Measurements from ENCODE around the gene SOX30.

Gene SOX30

DNA sequence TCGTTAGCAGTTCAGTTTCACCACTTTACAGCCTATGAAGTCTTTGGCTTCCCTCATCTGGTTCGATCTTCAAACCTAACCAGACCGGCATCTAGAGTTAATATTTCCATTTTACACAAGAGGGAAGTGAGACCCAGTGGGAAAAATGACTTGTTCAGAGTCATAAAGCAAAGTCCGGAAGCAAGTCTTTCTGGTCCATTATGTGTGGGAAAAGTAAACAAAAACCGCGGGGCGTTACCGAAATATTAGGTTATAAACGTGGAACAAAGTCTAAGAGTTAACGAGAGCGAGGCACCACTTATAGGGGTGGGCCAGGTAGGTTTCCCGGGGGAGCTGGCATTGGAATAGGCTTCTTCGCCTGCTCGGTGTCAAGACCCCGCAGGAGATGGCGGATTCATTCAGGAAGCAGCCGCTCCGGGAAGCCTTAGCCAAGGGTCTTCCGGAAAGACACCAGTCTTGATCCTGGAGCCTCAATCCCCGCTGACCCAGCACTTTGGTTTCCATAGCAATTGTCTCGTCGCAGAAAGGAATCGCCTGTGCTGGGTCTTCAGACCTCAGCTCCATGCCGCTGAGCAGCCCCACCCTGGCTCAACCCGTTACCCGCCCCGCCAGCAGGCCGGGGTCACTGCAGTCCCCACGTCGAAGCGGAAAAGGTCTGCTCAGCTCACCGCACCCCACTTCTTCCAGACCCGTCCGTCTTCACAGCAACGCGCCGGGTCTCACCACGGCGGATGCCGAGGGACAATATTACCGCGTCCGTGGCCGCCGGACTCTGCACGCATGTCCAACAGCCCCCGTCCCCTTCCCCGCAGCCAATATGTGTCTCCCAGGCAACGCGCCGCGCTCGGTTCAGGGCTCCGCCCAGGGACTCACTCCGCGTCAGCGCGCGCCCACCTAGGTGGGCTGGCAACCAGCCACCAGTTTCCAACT is 18.7 kb upstream of the SOX30 start, which contains the start of gene C5orf52:
Gene C5orf52, plus strand, starts transcription at position 872 of the 930 bp plus-strand sequence. CDS start 82 bp downstream, outside the sequence.
- peak within 1 kb of the TSS; percentile 52 for H3K4me3 ChIP-seq (ENCODE audit: low read depth, low read length)
- TF ChIP-seq, protein P1, sequence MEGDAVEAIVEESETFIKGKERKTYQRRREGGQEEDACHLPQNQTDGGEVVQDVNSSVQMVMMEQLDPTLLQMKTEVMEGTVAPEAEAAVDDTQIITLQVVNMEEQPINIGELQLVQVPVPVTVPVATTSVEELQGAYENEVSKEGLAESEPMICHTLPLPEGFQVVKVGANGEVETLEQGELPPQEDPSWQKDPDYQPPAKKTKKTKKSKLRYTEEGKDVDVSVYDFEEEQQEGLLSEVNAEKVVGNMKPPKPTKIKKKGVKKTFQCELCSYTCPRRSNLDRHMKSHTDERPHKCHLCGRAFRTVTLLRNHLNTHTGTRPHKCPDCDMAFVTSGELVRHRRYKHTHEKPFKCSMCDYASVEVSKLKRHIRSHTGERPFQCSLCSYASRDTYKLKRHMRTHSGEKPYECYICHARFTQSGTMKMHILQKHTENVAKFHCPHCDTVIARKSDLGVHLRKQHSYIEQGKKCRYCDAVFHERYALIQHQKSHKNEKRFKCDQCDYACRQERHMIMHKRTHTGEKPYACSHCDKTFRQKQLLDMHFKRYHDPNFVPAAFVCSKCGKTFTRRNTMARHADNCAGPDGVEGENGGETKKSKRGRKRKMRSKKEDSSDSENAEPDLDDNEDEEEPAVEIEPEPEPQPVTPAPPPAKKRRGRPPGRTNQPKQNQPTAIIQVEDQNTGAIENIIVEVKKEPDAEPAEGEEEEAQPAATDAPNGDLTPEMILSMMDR (IDR thresholded peaks at IDR 0.05; ENCODE audit: borderline replicate concordance, insufficient read depth, low read depth, low read length), result no peak

GRCh38 chr5:157669701-157670097 is 17.5 kb upstream of the SOX30 start:
- no peak overlapping the region for H3K4me3 ChIP-seq (ENCODE audit: low read depth, low read length)
- TF ChIP-seq, protein P1 (IDR thresholded peaks at IDR 0.05; ENCODE audit: borderline replicate concordance, insufficient read depth, low read depth, low read length), result no peak

- TF ChIP-seq, protein P1 (IDR thresholded peaks at IDR 0.05; ENCODE audit: borderline replicate concordance, insufficient read depth, low read depth, low read length), result no peak
- no peak overlapping the region for H3K4me3 ChIP-seq (ENCODE audit: low read depth, low read length)
Observed at GRCh38 chr5:157668356-157668755, 16.1 kb upstream of the SOX30 start.

GRCh38 chr5:157665467-157666070 is 13.3 kb upstream of the SOX30 start:
- TF ChIP-seq, protein P1 (IDR thresholded peaks at IDR 0.05; ENCODE audit: borderline replicate concordance, insufficient read depth, low read depth, low read length), result no peak

DNA sequence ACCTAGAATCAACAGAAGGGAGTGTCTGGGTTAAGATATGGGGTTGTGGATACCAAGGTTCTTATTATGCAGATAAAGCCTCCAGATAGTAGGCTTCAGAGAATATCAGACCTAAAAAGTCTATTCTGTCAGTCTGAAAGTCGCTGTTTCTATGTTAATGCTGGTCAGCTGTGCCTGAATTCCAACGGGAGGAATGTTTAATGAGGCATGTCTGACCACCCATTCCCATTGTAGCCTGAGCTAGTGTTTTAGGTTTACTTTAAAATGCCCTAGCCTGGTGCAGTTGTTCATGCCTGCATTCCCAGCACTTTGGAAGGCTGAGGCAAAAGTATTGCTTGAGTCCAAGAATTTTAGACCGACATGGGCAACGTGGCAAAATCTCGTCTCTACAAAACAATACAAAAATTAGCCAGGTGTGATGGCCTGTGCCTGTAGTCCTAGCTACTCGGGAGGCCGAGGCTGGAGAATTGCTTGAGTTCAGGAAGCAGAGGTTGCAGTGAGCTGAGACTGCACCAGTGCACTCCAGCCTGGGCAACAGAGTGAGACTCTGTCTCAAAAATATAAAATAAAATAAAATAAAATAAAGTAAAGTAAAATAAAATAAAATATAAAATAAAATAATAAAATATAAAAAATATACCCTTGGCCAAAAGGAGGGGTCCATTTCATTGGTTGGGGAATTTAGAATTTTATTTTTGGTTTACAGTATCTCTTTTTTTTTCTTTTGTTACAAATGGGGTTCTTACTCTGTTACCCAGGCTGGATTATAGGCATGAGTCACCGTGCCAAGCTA is 7.8 kb upstream of the SOX30 start:
- TF ChIP-seq, protein P1 (IDR thresholded peaks at IDR 0.05; ENCODE audit: borderline replicate concordance, insufficient read depth, low read depth, low read length), result no peak

More at GRCh38 chr5:157665467-157666070, 13.3 kb upstream of the SOX30 start:
- H3K4me3 ChIP-seq (ENCODE audit: low read depth, low read length), result no peak overlapping the region

DNA sequence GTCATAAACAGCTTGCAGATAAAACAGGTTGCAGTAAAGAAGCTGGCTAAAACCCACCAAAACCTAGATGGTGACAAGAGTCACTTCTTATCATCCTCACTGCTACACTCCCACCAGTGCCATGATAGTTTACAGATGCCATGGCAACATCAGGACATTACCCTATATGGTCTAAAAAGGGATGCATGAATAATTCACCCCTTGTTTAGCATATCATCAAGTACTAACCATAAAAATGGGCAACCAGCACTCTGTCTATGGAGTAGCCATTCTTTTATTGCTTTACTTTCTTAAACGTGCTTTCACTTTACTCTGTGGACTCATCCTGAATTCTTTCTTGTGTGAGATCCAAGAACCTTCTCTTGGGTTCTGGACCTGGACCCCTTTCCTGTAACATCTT is 6.7 kb upstream of the SOX30 start:
- no peak overlapping the region for H3K4me3 ChIP-seq (ENCODE audit: low read depth, low read length)
- TF ChIP-seq, protein P1 (IDR thresholded peaks at IDR 0.05; ENCODE audit: borderline replicate concordance, insufficient read depth, low read depth, low read length), result no peak

More for the DNA sequence above, 7.8 kb upstream of the SOX30 start:
- H3K4me3 ChIP-seq (ENCODE audit: low read depth, low read length), result no peak overlapping the region

All from GM12875 (cell line).